Motor neuron (in vitro differentiated cells): ENCODE results near the gene OR8A1. TPM values are rescaled to one million over a fixed set of nuclear protein-coding genes. Genes with fewer than 3 reads are reported as not detected.

Source experiments
- ATAC-seq, 8 experiments: fragments of 200-7000 bp; cut with Tn5 transposase; replicated peaks in 6 of 8; 2 replicates each; pipeline ENCODE4 v1.8.0; 2021; ENCODE audit warnings: mild to moderate bottlenecking in 8 of 8, moderate library complexity in 8 of 8
- H3K27ac ChIP-seq, 2 donors: fragments of 250-450 bp; sonication (Bioruptor Pico); 2 replicates each; pipeline ENCODE4 v1.9.0; 2021; ENCODE audit warnings: antibody characterized with exemption in 2 of 2, mild to moderate bottlenecking in 2 of 2, moderate library complexity in 1 of 2
- H3K4me1 ChIP-seq, 2 donors: fragments of 250-450 bp; sonication (Bioruptor Pico); replicated peaks in 1 of 2; 2 replicates each; pipeline ENCODE4 v1.6.1; 2021; ENCODE audit warnings: antibody characterized with exemption in 2 of 2, mild to moderate bottlenecking in 2 of 2, moderate library complexity in 1 of 2
- H3K4me3 ChIP-seq, 5 donors: fragments of 250-450 bp; sonication (Bioruptor Pico); 2 replicates each; pipeline ENCODE4 v1.9.0; 2021; ENCODE audit warnings: antibody characterized with exemption in 5 of 5, mild to moderate bottlenecking in 5 of 5, moderate library complexity in 4 of 5
- WGBS, 10 experiments: fragments of 450-650 bp; shearing (Covaris generic); methylation state at CpG; one replicate each; pipeline ENCODE4 v1.0.0; 2022; 5-methylcytosine and 5-hydroxymethylcytosine counted together
- in situ Hi-C, 9 experiments: fragments of 400-800 bp; cut with MboI; loops; one replicate each; pipeline ENCODE4 v1.15.0; 2021; ENCODE audit warnings: low sequenced_read_pairs in 9 of 9, low pct_unique_long_range_greater_than_20kb in 2 of 9; ENCODE audit not compliant: unreplicated experiment in 9 of 9
- total RNA-seq, 8 experiments: library from RNA; unstranded; fragments of 300-600 nt; gene quantifications; 2 replicates each; pipeline versions ENCODE4 v1.2.3 to v1.2.4, GENCODE V29; 2022

Gene OR8A1
- total RNA-seq = under 1 TPM in 5 of 8 experiments, not detected in 3; 0.04 to 0.66 (median 0.23) TPM

DNA sequence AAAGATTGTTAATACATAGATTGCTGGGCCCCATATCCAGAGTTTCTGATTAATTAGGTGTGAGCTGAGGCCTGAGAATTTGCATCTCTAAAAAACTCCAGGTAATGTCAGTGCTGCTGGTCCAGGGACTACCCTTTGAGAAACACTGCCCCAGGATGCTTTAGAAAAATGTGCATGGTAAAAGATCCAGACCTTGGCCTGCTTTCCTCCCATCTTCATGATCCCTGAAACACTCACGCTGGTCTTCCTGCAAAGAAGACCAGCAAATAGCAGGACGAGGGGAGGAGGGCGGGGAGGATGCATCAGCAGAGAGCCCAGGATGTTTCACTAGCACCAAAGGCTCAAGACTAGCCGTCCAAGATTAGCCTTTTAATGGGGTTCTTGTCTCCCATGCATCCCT is at the start of gene OR8A1:
Gene OR8A1 (plus strand): TSS at position 301 of the 400 bp plus-strand sequence. CDS start 123 bp downstream, outside the sequence.
- Histone ChIP-seq H3K4me1 (no peaks in the 10 kb centered on the region), H3K27ac (no peak within 1 kb of the TSS), H3K4me3 (no peak within 1 kb of the TSS)
- 30 to 80% (median 50%) methylated on average over 1 to 3 of the region's 4 CpGs; no CpG with 5 or more reads in 6 of the 10 experiments for WGBS, 10 experiments
- in situ Hi-C loops = loop anchor here in 1 of 9 experiments (10.0 kb wide), 1 partner anchor 155 kb away; no protein-coding TSS in a partner anchor
- ATAC-seq = no peak

DNA sequence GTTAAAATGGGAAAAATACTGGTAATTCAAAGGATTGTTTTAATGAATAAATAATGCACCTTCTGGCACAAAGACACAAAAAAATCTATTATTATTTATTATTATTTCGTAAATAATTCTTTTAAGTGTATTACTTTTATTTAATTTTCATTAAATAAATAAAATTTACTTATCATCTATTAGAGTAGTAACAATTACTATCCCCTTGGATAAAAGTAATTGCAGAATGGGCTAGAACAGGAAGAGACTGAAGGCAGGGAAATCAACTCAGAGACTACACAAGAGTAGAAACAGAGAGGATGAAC is 49.3 kb upstream of the OR8A1 start:
- in situ Hi-C loops = no loop called here
- no peak for ATAC-seq
- no peak overlapping the region for H3K4me3 ChIP-seq
- H3K27ac ChIP-seq = no peak overlapping the region
- H3K4me1 ChIP-seq = peaks cover 0 to 4% of the 10 kb centered on the region in 2 donors
- WGBS, 10 experiments = 0 to 80% (median 44%) methylated on average over 1 of the region's 1 CpG

DNA sequence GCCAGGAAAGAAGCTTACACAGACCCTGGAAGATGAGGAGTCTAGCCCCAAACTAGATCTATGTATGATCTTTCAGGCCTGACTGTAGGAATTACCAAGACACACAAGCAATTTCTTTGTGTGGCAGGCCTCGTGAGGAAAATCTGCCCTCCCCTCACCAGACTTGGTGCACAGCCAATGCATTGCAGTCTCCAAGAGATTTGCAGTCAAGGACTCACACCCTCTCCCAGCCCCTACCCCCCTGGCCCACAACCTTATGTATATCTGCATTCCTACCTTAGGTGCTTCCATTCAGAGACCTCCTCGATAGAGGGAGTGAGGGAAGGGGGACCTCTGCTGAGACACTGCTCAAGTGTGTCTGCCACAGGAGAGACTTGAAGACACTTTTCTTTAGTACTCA is 36.2 kb upstream of the OR8A1 start:
- WGBS, 10 experiments = 60 to 90% (median 70%) methylated on average over 1 to 2 of the region's 2 CpGs; no CpG with 5 or more reads in 6 of the 10 experiments
- peak in 1 of 8 experiments; percentile 41 for ATAC-seq
- no peak overlapping the region for H3K27ac ChIP-seq
- H3K4me1 ChIP-seq = peaks cover 0 to 5% of the 10 kb centered on the region in 2 donors
- H3K4me3 ChIP-seq = no peak overlapping the region
- in situ Hi-C loops = no loop called here

DNA sequence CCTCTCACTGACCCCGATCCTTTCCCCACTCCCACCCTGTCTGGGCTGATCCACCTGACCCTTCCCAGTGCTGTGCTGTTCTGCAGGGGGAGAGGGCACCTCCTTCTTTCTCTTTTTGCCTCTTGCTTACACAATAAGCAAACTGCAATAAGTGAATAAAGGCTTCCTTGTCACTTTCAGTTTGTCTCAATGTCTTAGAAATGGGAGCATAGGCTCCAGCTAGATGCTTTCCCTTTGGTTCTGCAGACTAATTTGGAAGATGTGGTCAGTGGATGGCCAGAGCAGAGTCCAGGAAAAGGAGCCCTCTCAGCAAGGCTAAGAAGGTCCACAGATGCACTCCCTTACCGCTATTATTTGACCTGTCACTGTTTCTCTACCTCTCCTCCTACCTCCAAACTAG is 35.7 kb upstream of the OR8A1 start:
- no peak for ATAC-seq
- H3K27ac ChIP-seq = no peak overlapping the region
- H3K4me3 ChIP-seq = no peak overlapping the region
- H3K4me1 ChIP-seq = peaks cover 0 to 5% of the 10 kb centered on the region in 2 donors
- in situ Hi-C loops = no loop called here
- WGBS, 10 experiments = 20 to 100% (median 71%) methylated on average over 1 to 2 of the region's 2 CpGs; no CpG with 5 or more reads in 3 of the 10 experiments

DNA sequence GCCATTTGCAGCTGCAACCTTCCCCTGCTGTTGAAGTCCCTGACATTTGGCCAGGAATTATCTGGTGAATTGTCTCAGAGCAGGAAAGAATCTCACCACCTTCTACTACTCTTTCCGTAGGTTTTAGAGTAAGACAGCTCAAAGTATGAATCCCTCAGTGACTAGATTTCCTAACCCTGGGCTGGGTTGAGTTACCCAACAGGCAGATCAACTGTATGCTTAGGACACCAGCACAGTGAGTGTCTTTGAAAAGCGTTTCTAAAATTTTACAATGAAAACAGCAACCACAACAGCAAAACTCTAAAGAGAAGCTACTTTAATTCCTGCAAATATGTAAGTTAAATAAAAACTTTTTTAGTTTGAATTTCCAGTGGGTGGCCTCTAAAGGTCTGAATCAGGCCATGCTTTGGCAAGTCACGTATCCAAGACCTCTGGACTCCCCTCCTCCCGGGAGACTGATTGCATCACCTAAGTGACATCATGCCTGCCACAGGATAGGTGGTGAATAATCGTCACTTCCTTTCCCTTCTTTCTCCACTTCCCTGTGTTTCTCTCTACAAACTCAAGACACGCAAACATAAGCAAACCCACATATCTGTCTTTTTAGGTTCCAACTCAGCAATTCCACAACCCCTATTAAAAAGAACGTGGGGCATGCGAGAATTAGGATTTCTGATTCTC is 34.1 kb upstream of the OR8A1 start:
- WGBS, 10 experiments = 0 to 100% (median 88%) methylated on average over 1 to 5 of the region's 8 CpGs
- Histone ChIP-seq H3K4me1 (peaks cover 0 to 5% of the 10 kb centered on the region in 2 donors), H3K27ac (no peak overlapping the region), H3K4me3 (no peak overlapping the region)
- ATAC-seq = peak in 4 of 8 experiments; percentile 52 to 96 (median 80)
- in situ Hi-C loops = no loop called here

DNA sequence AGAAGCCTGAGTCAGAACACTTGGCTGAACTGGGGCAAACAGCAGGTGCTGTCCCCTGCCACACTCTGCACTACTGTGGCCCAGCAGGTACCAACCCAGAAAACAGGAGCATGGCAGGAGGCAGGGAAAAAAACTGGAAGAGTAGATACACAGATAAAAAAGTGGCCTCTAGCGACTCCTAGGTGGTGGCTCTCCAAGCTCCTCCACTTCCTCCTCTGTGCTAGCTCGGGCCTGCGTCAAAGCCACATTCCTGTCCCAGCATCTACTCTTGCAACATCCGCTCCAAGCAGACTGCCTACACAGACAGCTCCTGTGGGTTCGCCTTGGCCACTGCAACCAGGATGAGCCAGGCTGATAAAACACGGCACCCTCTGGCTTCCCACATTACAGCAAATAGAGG is 33.3 kb upstream of the OR8A1 start:
- WGBS, 10 experiments = 0 to 100% (median 58%) methylated on average over 1 to 2 of the region's 6 CpGs; no CpG with 5 or more reads in 2 of the 10 experiments
- peaks cover 0 to 5% of the 10 kb centered on the region in 2 donors for H3K4me1 ChIP-seq
- in situ Hi-C loops = no loop called here
- peak in 4 of 8 experiments; percentile 18 to 86 (median 58) for ATAC-seq
- no peak overlapping the region for H3K4me3 ChIP-seq
- H3K27ac ChIP-seq = no peak overlapping the region

DNA sequence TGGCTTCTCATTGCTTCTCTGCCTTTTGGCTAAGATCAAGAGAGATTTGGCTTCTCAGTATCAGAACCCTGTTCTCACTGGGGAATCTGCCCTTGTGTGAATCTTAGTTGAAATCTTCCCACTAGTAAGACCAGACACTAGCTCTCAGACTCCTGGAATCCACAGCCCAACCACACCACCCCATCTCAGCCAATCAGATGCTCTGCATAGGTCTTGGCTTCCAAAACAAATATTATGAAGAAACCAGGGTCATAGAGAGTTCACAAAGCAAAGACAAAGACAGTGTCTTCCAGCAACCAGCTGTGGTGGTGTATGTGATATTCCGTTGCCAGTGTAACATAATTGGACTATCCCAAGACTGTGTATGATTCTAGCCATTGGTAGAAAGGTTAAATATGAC is 31.8 kb upstream of the OR8A1 start:
- WGBS, 10 experiments = 0 to 86% (median 50%) methylated on average over 1 of the region's 1 CpG; no CpG with 5 or more reads in 5 of the 10 experiments
- Histone ChIP-seq H3K27ac (no peak overlapping the region), H3K4me1 (peaks cover 0 to 5% of the 10 kb centered on the region in 2 donors), H3K4me3 (no peak overlapping the region)
- in situ Hi-C loops = no loop called here
- ATAC-seq = peak in 5 of 8 experiments; percentile 25 to 95 (median 82)

DNA sequence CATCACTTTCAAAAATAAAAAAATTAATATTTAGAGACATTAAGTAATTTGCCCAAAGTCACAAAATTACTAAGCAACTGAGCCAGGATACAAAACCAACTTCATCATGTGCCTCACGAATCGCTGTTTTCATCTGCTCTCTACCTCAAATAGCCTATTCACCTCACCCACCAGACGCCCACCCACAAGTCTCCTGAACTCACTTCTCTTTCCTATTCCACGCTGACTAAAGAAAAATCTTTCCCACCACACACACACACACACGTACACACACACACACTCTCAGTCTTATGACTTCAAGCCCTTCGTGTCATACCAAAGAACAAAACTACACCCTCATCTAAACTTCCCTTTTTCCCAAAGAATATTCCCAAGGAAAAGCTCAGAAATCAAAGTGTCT is 28.6 kb upstream of the OR8A1 start:
- ATAC-seq = no peak
- Histone ChIP-seq H3K27ac (no peak overlapping the region), H3K4me3 (no peak overlapping the region), H3K4me1 (no peaks in the 10 kb centered on the region)
- whole genome bisulfite sequencing, 10 experiments = 9 to 93% (median 60%) methylated on average over 2 to 5 of the region's 6 CpGs; no CpG with 5 or more reads in 1 of the 10 experiments
- in situ Hi-C loops = no loop called here

DNA sequence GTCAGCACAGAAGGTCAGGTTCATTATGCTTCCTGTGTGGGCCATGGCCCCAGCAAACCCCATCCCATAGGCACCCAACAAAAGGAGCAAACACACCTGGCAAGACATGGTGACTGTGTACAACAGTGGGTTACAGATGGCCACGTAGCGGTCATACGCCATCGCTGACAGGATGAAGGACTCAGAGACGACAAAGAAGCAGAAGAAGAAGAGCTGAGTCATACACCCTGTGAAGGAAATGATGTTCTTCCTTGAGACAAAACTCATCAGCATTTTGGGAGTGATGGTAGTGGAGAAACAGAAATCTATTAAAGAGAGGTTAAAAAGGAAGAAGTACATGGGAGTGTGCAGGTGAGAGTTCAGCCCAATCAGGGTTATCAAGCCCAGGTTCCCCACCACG is 26.7 kb upstream of the OR8A1 start:
- H3K4me3 ChIP-seq = no peak overlapping the region
- H3K4me1 ChIP-seq = no peaks in the 10 kb centered on the region
- WGBS, 10 experiments = 80 to 100% (median 90%) methylated on average over 1 to 6 of the region's 6 CpGs; no CpG with 5 or more reads in 4 of the 10 experiments
- no peak for ATAC-seq
- in situ Hi-C loops = no loop called here
- no peak overlapping the region for H3K27ac ChIP-seq

DNA sequence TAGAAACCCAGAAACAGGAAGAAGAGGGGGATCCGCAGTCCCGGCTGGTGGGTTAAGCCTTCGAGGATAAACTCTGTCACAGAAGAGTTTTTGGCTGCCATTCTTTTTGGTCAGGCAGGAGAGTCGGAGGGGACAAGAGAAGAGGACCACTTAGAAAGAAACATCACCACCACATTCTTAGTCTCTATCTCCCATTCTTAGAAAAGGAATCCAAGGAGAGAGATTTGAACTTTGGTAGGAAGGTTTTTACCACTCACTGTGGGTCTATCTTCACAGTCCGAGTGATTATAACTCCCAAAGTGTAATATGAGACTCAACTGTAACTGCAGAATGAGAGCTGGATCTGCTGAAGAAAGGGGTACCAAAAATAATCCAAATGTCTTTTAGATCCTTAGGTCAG is 26.2 kb upstream of the OR8A1 start, which contains the start of gene OR8B12:
Gene OR8B12 (minus strand): TSS at position 101 of the 400 bp plus-strand sequence. CDS start 0 bp downstream, at position 101.
- no peak for ATAC-seq
- 35 to 100% (median 69%) methylated on average over 1 to 4 of the region's 5 CpGs; no CpG with 5 or more reads in 2 of the 10 experiments for WGBS, 10 experiments

DNA sequence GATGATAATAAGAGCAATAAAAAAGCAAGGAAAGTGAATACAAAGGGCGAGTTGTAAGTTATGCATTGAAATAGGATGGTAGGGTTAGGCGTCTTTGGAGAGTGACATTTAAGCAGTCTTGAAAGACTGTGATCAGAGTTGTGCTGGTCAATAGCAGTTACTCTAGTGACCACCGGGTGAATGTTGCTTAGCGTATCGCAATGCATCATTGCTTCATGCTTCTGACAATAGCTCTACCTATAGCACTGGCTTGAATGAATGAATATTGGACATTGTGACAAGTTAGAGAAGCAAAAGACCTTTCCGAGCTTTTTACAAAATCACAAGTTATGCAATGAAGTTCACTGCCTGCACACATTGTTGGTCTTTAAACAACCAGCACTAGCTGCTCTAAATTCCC is 18.6 kb upstream of the OR8A1 start:
- ATAC-seq = no peak
- Histone ChIP-seq H3K4me1 (no peaks in the 10 kb centered on the region), H3K4me3 (no peak overlapping the region), H3K27ac (no peak overlapping the region)
- 38 to 94% (median 90%) methylated on average over 2 to 6 of the region's 6 CpGs; no CpG with 5 or more reads in 1 of the 10 experiments for whole genome bisulfite sequencing, 10 experiments
- in situ Hi-C loops = no loop called here

More for the DNA sequence above, 26.2 kb upstream of the OR8A1 start, which contains the start of gene OR8B12:
- H3K4me3 ChIP-seq = no peak within 1 kb of the TSS
- H3K4me1 ChIP-seq = no peaks in the 10 kb centered on the region
- H3K27ac ChIP-seq = no peak within 1 kb of the TSS
- in situ Hi-C loops = no loop called here

DNA sequence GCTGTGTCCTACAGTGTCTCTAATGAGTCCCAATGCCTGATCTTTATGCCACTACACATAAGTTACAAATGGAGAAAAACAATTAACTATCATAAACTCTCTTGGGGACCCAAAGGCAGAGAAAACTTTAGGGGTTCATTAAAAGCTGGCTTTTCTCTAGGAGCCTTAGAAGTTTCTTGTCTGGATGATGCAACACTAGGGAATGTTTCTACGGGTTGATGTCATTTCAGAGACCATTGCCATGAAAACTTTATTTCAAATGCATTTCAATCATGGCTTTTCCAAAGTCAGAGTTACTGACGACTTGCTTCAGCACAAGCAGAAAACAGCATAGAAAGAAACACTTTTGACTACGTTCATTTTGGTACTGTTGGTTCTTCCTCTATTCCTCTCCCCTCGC is 17.8 kb upstream of the OR8A1 start:
- no peaks in the 10 kb centered on the region for H3K4me1 ChIP-seq
- in situ Hi-C loops = no loop called here
- WGBS, 10 experiments = 0 to 100% (median 75%) methylated on average over 1 to 4 of the region's 4 CpGs

DNA sequence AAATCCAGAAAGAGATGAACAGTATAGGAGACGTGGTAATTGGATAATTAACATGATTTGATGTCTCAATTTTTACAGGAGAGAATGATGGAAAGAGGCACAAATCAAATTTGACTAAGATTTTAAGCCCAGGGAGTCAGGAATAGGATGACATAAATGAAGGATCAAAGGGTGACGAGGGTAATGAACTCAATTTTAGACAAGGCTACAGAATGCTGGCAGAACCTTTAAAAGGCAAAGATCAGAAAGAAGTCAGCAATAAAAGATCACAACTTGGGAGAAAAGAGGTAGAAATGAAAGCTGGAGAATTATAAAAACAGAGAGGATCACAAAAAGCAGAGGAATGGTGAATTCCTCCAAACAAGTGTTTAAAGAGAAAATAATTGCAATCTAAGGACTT is 13.0 kb upstream of the OR8A1 start:
- Histone ChIP-seq H3K4me3 (no peak overlapping the region), H3K27ac (no peak overlapping the region), H3K4me1 (no peaks in the 10 kb centered on the region)
- WGBS, 10 experiments = 0 to 66% (median 50%) methylated on average over 2 of the region's 2 CpGs
- in situ Hi-C loops = no loop called here
- no peak for ATAC-seq

More for the DNA sequence above, 17.8 kb upstream of the OR8A1 start:
- no peak overlapping the region for H3K27ac ChIP-seq
- H3K4me3 ChIP-seq = no peak overlapping the region
- ATAC-seq = no peak
